BLaER1 treated with 17β-estradiol and CSF1 and Interleukin-3, amounts not matched to agents 10 nM and 100 nM (cell line): ENCODE data around the gene MYOT.

Experiments
- H3K27ac ChIP-seq, 11 experiments: shearing (Covaris generic); formaldehyde crosslinking; 2 replicates each; pipeline ENCODE4 v1.8.1; 2022
- H3K27me3 ChIP-seq, 11 experiments: shearing (Covaris generic); formaldehyde crosslinking; 2 replicates each; pipeline ENCODE4 v1.8.1; 2022
- H3K36me3 ChIP-seq, 11 experiments: shearing (Covaris generic); formaldehyde crosslinking; 2 replicates each; pipeline ENCODE4 v1.8.1; 2022
- H3K4me1 ChIP-seq, 10 experiments: shearing (Covaris generic); formaldehyde crosslinking; 2 replicates each; pipeline ENCODE4 v1.8.1; 2022
- H3K4me2 ChIP-seq, 11 experiments: shearing (Covaris generic); formaldehyde crosslinking; 2 replicates each; pipeline ENCODE4 v1.8.1; 2022
- H3K4me3 ChIP-seq, 10 experiments: shearing (Covaris generic); formaldehyde crosslinking; 2 replicates each; pipeline ENCODE4 v1.8.1; 2022
- H3K9ac ChIP-seq, 11 experiments: shearing (Covaris generic); formaldehyde crosslinking; 2 replicates each; pipeline ENCODE4 v1.8.1; 2022
- H3K9me3 ChIP-seq, 11 experiments: shearing (Covaris generic); formaldehyde crosslinking; replicated peaks in 1 of 11; 2 replicates each; pipeline ENCODE4 v1.8.1; 2022
- H4K20me1 ChIP-seq, 11 experiments: shearing (Covaris generic); formaldehyde crosslinking; 2 replicates each; pipeline ENCODE4 v1.8.1; 2022
- Cebpa-rat ChIP-seq, 11 experiments: shearing (Covaris generic); IDR thresholded peaks; 2 replicates each; pipeline ENCODE4 v1.8.1; 2022

MYOT gene

GRCh38 chr5:137831526-137831925, 36.1 kb upstream of the MYOT start:
- no peak overlapping the region for H3K9ac ChIP-seq
- peaks cover 0 to 3% (median 0%) of the 10 kb centered on the region in 11 experiments; a peak in 2 of 22 replicates for H3K9me3 ChIP-seq
- no peak for TF ChIP-seq Cebpa-rat (IDR thresholded peaks at IDR 0.05)
- no peak overlapping the region for H3K4me2 ChIP-seq
- H4K20me1 ChIP-seq, result no peaks in the 10 kb centered on the region
- no peaks in the 10 kb centered on the region for H3K27me3 ChIP-seq
- no peaks in the 10 kb centered on the region for H3K4me1 ChIP-seq
- H3K27ac ChIP-seq, result no peak overlapping the region
- no peaks in the 10 kb centered on the region for H3K36me3 ChIP-seq
- no peak overlapping the region for H3K4me3 ChIP-seq

DNA sequence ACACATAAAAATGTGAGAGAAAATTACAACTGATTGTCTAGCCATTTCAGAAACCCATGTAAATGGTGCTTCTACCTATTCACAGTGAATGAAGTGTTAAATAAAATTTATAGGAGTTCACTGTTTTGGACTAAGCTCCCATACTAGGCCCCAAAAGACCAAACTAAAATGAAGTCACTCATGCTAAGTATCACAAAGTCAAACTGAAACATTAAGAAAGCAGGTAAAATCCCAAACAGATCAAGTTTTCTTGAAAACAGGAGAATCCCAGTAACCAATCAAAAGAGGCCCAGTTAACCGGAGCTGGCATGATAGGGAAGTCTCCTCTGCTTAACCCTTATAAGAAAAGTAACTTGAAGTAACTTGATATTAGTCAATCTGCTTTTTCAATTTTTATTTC, 35.2 kb upstream of the MYOT start:
- Histone ChIP-seq H3K4me3 (no peak overlapping the region), H3K36me3 (no peaks in the 10 kb centered on the region), H4K20me1 (no peaks in the 10 kb centered on the region), H3K27me3 (no peaks in the 10 kb centered on the region), H3K27ac (no peak overlapping the region), H3K4me1 (no peaks in the 10 kb centered on the region), H3K9ac (no peak overlapping the region), H3K9me3 (no peaks in the 10 kb centered on the region), H3K4me2 (no peak overlapping the region)
- no peak for TF ChIP-seq Cebpa-rat (IDR thresholded peaks at IDR 0.05)

DNA sequence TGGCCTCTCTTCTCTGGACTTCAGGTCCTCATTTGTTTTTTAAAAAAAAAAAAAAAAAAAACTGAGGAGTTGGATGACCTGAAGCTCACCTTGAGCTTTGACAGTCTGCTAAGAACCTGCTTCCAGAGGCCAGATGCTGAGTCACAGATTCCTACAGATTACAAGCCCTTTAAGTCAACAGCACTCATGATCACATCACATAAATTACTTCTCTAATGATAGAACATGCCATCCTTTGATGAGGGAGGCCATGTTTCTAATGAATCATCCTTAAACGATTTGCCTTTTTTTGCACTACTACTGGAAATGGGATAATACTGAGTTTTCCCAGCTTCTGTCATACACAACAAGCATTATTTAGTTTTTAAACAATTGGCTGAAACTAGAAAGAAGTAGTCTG, 34.2 kb upstream of the MYOT start:
- H3K9ac ChIP-seq, result no peak overlapping the region
- H3K4me2 ChIP-seq, result no peak overlapping the region
- no peaks in the 10 kb centered on the region for H4K20me1 ChIP-seq
- no peak overlapping the region for H3K27ac ChIP-seq
- TF ChIP-seq Cebpa-rat (IDR thresholded peaks at IDR 0.05), result no peak
- no peaks in the 10 kb centered on the region for H3K4me1 ChIP-seq
- H3K4me3 ChIP-seq, result no peak overlapping the region
- no peaks in the 10 kb centered on the region for H3K9me3 ChIP-seq
- no peaks in the 10 kb centered on the region for H3K36me3 ChIP-seq
- H3K27me3 ChIP-seq, result no peaks in the 10 kb centered on the region

- Histone ChIP-seq H3K9me3 (no peaks in the 10 kb centered on the region), H3K4me1 (no peaks in the 10 kb centered on the region), H3K27ac (no peak overlapping the region), H3K27me3 (no peaks in the 10 kb centered on the region), H4K20me1 (no peaks in the 10 kb centered on the region), H3K4me3 (no peak overlapping the region), H3K4me2 (no peak overlapping the region), H3K36me3 (no peaks in the 10 kb centered on the region), H3K9ac (no peak overlapping the region)
- TF ChIP-seq Cebpa-rat (IDR thresholded peaks at IDR 0.05), result no peak
Measured at GRCh38 chr5:137834498-137835049, 33.1 kb upstream of the MYOT start.

DNA sequence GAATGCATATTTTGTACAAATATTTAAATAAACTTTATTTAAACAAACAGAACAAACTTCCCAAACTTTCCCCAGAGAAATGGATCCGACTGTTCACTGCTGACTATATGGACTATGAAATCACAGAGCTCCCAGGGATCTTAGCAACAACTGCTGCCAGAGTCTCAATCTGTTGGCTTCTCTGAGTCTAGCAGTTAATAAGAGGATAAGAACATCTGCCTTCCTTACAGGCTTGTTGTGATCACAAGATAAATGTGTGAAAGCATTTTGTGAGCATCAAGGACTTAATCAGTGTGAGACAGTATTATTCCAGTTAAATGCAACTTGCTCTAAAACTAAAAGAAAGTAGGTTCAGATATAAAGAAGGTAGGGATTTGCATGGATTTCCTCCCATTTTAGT, 31.4 kb upstream of the MYOT start:
- Histone ChIP-seq H3K36me3 (no peaks in the 10 kb centered on the region), H3K4me1 (no peaks in the 10 kb centered on the region), H3K27ac (no peak overlapping the region), H4K20me1 (no peaks in the 10 kb centered on the region), H3K9me3 (no peaks in the 10 kb centered on the region), H3K9ac (no peak overlapping the region), H3K27me3 (no peaks in the 10 kb centered on the region), H3K4me3 (no peak overlapping the region), H3K4me2 (no peak overlapping the region)
- TF ChIP-seq Cebpa-rat (IDR thresholded peaks at IDR 0.05), result no peak

DNA sequence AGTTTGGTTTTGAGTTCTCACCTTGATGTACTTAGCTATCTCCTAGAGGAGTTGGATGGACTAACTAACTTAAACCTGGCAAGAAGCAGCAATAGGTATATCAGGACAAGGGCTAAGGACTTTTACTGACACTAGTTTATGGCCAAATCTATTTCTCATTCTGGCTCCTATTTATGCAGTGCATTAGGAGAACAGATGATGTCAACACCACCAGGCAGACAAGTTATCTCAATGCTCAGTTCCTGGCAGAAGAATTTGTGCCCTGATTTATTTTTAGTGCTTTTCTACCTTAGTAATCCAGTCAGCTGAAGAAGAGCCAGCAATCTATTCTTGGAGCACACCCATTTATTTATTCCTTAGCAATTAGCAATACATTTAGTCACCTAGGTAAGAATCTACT, 30.7 kb upstream of the MYOT start:
- Histone ChIP-seq H3K27ac (no peak overlapping the region), H3K36me3 (no peaks in the 10 kb centered on the region), H3K4me2 (no peak overlapping the region), H3K27me3 (no peaks in the 10 kb centered on the region), H3K9ac (no peak overlapping the region), H3K4me1 (peaks cover 0 to 2% (median 0%) of the 10 kb centered on the region in 10 experiments; a peak in 2 of 20 replicates), H3K9me3 (no peaks in the 10 kb centered on the region), H3K4me3 (no peak overlapping the region), H4K20me1 (no peaks in the 10 kb centered on the region)
- TF ChIP-seq Cebpa-rat (IDR thresholded peaks at IDR 0.05), result no peak

DNA sequence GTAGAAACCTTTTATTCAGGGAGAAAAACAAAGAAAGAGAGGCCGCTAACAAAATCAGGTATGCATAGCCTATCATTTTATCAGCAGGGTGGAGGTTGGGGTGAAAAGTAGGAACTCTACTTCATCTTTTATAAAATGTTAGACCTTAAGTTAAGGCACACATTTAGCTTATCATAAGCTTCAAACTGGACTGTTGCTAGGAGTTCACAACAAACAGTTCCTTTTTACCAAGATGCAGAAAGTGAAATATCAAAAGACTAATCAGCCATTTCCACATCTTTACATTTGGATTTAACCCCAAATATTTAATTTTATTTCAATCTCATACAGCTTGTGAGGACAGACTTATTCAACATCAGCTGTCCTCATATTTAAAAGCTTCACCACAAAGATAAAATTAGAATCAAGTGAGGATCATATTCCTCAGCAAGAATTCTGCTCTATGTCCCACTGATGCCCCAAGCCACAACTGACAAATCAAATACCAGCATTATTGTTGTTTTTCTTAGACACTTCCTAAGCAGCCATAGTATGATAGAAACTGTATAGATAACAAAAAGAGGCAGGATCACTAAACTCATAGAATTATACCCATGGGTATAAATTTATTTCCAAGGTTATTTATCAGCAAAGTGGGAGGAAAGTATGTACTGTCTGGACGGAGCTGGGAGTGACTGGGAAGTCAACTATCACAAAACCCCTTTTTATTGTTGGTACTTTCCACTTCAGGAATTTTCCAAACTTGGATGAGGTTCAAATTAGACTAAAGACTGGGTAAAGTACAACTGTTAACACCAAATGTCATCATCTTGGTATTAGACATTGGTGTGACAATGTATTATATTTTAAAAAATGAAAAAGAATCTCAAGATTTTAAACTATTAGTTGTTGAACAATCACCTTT, 29.9 kb upstream of the MYOT start:
- H3K9me3 ChIP-seq, result no peaks in the 10 kb centered on the region
- no peak overlapping the region for H3K4me3 ChIP-seq
- H4K20me1 ChIP-seq, result no peaks in the 10 kb centered on the region
- no peaks in the 10 kb centered on the region for H3K27me3 ChIP-seq
- H3K27ac ChIP-seq, result no peak overlapping the region
- H3K4me1 ChIP-seq, result peaks cover 0 to 8% (median 2%) of the 10 kb centered on the region in 10 experiments; a peak in 5 of 20 replicates
- TF ChIP-seq Cebpa-rat (IDR thresholded peaks at IDR 0.05), result no peak
- H3K4me2 ChIP-seq, result no peak overlapping the region
- H3K9ac ChIP-seq, result no peak overlapping the region
- no peaks in the 10 kb centered on the region for H3K36me3 ChIP-seq

GRCh38 chr5:137838976-137839375, 28.7 kb upstream of the MYOT start:
- TF ChIP-seq Cebpa-rat (IDR thresholded peaks at IDR 0.05), result no peak
- no peaks in the 10 kb centered on the region for H3K9me3 ChIP-seq
- no peak overlapping the region for H3K9ac ChIP-seq
- no peaks in the 10 kb centered on the region for H3K27me3 ChIP-seq
- H3K36me3 ChIP-seq, result no peaks in the 10 kb centered on the region
- no peak overlapping the region for H3K27ac ChIP-seq
- H4K20me1 ChIP-seq, result no peaks in the 10 kb centered on the region
- H3K4me1 ChIP-seq, result peaks cover 0 to 8% (median 2%) of the 10 kb centered on the region in 10 experiments; a peak in 5 of 20 replicates
- H3K4me2 ChIP-seq, result no peak overlapping the region
- H3K4me3 ChIP-seq, result no peak overlapping the region

GRCh38 chr5:137842296-137842695, 25.4 kb upstream of the MYOT start:
- Histone ChIP-seq H3K36me3 (no peaks in the 10 kb centered on the region), H3K4me2 (peak overlapping the region in 5 of 11 experiments; percentile 4 to 19 (median 7); a peak in 3 of 22 replicates), H3K4me3 (no peak overlapping the region), H3K27ac (no peak overlapping the region), H3K27me3 (no peaks in the 10 kb centered on the region), H3K9ac (no peak overlapping the region), H3K9me3 (no peaks in the 10 kb centered on the region), H3K4me1 (peaks cover 0 to 8% (median 2%) of the 10 kb centered on the region in 10 experiments; a peak in 5 of 20 replicates), H4K20me1 (no peaks in the 10 kb centered on the region)
- TF ChIP-seq Cebpa-rat (IDR thresholded peaks at IDR 0.05), result no peak
